Endothelial cell of hepatic sinusoid (primary cell): ENCODE results near the gene BCL10.

Experiments used
- in situ Hi-C: cut with HindIII; loops from 2 replicates; pipeline ENCODE4 v1.10.0; 2017; ENCODE audit warnings: low sequenced_read_pairs

Gene BCL10

DNA sequence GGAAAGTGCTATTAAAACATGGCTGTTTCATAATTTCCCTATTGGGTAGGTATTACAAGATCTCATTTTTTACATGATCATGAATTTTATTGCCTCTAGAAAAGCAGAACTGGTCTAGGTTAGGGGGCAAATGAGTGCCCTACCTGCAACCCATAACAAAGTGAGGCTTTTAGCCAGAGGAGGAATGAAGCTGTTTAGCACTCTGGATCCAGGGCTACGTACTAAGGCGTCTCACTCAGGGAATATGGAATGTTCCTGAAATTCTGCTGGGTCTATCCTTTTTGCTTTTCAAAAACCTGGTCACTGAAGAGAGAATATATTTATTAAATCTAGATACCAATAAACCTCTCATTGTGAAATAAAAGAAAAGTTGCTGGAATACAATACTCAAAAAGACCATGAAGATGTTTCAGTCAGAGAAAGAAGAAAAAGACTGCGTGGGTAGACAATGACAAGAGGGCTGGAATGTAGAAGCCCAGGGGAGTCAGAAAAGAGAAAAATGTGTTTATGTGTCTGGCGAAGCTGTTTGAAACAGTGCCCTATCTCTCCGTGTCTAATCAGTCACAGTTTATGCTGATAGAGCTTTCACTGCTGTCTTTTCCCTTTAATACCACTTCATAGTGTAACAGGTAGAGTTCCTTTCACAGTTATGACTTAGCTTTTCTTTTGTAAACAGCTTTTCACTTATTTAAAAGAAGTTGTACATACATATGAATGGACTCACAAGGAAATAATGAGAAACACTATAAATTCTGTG lies 50.6 kb downstream of the BCL10 start:
- in situ Hi-C loops, result no loop called here

DNA sequence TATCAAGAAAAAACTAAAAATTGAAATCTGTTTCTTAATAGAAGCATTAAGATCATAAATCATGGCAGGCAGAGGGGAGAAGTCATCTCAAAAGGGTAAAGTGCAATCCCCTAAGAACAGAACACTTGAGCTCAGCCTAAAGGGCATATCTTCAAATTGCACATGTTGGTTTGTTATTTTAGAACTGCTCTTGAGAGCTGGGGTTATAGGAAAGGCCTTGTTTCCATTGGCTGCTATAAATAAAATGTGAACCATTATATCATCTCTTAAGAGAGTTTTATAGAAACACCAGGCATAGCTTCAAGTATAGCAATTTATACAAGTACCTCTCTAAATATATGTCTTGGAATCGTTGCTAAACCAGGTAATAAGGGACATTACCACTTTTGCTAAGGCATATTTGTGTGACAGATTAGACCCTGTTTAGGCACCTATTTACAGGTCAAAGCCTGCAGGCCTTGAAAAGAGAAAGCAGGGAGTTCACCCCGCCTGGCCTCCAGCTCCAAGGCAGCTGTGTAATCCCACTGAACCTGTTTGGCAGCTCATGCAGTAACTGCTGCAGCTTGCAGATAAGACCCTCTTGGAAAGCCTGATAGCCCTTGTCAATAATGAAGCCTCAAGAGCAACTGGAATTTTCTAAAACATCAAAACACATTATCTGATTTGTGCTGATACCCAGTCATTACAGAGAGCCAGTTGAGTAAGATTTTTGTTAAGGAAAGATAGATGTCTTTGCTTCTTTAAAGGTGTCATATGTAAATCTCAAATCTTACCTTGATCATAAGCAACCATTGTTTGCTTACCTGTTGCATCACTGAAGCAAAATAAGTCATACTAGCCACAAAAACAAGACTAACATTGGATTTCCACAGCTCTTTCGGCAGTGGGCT lies 51.5 kb downstream of the BCL10 start:
- in situ Hi-C loops, result loop anchor here (5.0 kb wide), 1 partner anchor 53 kb away; no protein-coding TSS in a partner anchor

DNA sequence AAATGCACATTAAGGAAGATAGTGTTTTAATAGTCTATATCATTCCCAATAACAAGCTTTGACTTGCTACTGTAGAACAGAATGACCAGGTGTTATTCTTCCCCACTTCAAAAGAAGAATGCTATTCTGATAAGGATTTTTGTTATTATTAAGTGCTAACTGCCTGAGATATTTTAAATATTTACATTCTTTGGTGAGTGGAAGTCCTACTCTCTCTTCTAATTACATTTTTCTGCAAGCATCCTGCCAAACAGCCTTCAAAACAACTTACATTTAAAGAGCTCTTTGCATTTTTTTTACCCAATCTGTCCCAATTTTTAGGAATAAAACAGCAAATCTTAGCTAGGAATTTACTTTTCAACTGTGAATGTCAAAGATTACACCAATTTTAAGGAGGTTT lies 52.1 kb downstream of the BCL10 start:
- in situ Hi-C loops, result loop anchor here (5.0 kb wide), 1 partner anchor 52 kb away; no protein-coding TSS in a partner anchor

DNA sequence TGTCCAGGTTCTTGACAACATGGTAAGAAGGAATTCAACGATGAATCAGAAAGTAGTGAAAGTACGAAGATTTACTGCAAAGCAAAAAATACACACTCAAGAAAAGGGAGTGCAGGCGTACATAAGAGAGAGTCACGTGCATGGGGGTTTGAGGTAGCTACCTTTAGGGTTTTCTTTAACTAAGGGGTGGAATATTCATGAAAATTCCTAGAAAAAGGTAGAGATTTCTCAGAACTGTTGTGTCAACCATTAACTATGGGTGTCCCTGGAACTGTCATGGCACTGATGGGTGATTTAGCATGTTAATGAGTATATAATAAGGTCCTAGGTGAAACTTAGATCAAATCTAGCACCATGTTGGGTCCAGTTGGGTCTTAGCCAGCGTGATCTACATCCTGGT lies 53.1 kb downstream of the BCL10 start:
- in situ Hi-C loops, result loop anchor here (5.0 kb wide), 1 partner anchor 51 kb away; no protein-coding TSS in a partner anchor

DNA sequence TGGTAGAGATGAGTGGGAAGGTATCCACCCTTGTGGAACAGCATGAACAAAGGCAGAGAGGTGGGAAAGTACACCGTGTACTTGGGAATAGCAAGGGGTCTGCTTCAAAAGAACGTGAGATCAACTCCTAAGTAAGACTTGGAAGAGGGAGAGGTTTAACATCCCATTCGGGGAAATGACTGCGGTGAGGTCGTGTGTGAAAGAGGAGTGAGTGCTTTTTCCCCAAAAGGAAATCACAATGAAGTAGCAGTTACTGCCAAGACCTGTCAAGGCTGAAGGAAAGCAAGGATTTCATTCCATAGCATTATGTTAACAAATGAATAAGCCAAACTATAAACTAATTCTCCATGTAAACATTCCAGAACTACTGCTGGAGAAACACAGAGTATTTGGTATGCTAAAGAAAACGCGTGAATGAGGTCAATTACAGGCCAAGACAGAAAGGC lies 55.7 kb downstream of the BCL10 start:
- in situ Hi-C loops, result loop anchor here (5.0 kb wide), 1 partner anchor 48 kb away; no protein-coding TSS in a partner anchor

DNA sequence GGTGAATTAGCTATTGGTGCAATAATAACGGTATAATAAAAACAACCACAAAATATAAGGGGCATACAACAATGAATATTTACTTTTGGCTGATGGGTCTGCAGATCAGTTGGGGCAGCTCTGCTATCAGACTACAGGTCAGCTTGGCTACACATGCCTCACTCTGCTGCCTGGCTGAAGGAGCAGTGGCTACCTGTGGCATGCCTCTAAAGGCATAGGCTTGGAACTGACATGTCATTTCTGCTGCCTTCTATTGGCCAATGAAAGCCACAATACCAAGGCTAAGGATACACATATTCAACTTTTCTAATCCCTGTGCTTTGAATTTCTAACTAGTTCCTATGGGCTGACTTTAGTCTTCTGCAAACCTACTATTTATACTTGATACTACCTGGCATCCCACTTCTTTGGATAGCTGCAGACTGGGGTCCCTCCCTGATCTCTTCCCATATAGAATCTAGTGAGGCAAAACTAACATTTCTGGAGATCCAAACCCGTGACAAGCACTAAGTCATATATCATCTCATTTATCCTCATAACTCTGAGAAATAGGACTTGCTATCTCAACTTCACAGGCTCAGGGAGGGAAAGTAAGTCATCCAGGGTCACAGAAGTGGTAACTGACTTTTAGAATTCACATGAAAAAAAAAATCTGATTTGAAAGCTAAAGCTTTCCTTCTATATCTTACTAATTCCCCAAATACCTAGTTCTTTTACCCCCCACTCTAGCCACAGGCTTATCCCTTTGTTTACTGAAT lies 56.4 kb downstream of the BCL10 start:
- in situ Hi-C loops, result loop anchor here (5.0 kb wide), 1 partner anchor 48 kb away; no protein-coding TSS in a partner anchor

DNA sequence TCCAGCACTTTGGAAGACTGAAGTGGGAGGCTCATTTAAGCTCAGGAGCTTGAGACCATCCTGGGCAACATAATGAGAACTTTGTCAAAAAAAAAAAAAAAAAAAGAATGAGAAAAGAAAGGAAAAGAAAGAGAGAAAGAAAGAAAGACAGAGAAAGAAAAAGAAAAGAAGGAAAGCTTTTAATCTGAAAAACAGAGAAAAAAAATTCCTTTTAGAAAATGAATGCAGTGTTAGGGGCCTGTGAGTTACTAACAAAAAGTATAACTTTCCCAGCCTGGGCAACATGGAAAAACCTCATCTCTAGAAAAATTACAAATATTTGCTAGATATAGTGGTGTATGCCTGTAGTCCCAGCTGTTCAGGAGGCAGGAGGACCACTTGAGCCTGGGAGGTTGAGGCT lies 59.7 kb downstream of the BCL10 start:
- in situ Hi-C loops, result no loop called here
